GM11168 (cell line): ENCODE measurements around the gene ZNF423.
"Not testable (repeated sequence)": the region's sequence is repeated elsewhere in the genome, so short reads cannot be mapped to it uniquely, and the experiment has no call there.

Experiments used
- in situ Hi-C: fragments of 300-500 bp; cut with MboI; formaldehyde crosslinking; loops from one replicate; pipeline ENCODE4 v1.12.0; 2022; ENCODE audit warnings: low sequenced_read_pairs; ENCODE audit not compliant: unreplicated experiment

ZNF423 gene

DNA sequence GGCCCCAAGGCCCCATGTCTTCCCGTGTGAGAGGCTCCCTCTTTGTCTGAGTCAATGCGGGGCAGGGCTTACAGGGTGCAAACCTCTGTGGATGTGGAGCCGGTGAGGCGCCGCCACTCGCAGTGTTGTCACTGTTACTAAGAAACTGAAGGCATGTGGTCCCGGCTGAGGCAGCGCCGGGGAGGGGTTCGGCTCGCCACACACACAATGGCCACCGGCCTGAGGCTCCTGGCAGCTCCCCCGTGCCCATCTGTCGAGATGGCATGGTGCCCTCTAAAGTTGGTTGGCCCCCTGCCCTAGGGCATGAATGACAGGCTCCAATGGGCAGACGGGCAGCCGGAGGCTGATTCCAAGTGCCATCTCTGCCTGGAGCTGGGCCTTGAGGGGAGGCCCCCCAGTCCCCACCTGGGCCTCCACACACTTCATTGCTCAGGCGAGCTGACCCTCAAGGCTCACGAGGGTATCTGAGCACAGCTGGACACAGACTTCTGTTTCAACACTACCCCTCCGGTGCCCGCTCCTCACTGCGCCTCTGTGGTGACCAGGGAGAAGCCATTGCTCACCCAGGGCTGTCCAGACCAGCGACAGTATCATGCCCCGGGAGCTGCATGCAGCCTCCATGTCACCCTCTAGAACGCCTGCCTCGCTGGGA, 345.1 kb downstream of the ZNF423 start:
- in situ Hi-C loops: no loop called here

DNA sequence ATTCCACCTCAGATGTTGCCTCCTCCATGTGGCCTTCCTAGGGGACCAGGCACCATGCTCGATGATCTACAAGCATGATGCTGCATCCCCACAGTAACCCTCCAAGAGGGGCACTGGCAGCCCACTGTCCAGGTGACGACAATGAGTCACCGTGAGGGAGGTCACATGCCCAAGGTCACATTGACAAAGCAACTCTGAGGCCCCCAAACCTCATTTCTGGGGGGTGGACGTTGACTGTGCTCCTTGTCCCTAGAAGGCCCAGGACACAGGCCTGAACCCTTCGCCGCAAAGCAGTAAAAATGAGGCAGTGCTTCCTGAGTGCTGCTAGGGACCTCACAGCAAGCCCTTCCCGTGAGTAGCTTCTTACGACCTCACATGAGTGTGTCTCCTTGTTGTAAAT, 345.8 kb downstream of the ZNF423 start:
- in situ Hi-C loops: no loop called here

DNA sequence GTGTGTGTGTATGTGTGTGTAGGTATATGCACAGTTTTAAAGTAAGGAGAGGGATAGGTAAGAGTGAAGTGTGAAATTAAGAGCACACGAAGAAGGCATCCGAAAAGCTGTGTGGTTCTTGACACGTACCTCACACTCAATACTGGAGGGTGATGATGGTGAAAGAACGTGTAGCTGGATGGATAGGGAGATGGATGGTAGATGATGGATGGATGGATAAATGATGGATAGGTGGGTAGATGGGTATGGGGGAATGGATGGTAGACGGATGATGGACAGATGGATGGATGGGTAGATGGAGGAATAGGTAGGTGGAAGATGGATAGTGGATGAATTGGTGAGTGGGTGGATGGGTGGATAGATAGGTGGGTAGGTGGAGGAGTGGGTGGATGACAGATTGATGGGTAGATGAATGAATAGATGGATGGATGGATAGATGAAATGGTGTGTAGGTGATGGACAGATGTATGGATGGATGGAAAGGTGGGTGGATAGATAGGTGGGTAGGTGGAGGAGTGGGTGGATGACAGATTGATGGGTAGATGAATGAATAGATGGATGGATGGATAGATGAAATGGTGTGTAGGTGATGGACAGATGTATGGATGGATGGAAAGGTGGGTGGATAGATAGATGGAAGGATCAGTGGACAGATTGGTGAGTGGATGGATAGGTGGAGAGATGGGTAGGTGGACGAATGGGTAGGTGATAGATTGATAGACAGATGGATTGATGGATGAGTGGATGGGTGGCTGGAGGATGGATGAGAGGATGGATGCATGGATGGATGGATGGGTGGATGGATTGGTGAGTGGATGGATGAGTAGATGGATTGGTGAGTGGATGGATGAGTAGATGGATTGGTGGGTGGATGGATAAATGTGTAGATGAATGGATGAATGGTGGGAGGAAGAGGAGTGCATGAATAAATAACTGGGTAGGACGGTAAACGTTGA, 349.6 kb downstream of the ZNF423 start:
- in situ Hi-C loops: not testable (repeated sequence)

DNA sequence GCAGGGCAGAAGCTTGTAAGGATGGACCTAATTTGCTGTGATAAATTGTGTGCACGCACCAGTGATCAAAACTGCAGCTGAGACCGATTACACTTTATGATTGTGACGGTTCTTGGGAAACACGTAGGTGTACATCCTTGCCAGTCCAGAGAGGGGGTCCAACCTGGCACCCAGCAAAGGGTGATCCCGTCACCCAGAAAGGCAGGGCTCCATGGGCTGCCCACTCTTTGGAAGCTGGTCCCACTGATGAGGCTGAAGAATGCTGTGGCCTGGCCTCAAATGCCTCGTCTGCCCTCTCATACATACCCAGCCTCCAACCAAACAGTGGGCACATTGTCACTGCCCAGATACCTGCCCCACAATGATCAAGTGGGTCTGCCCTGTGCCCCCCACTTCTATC, 350.4 kb downstream of the ZNF423 start:
- in situ Hi-C loops: no loop called here

DNA sequence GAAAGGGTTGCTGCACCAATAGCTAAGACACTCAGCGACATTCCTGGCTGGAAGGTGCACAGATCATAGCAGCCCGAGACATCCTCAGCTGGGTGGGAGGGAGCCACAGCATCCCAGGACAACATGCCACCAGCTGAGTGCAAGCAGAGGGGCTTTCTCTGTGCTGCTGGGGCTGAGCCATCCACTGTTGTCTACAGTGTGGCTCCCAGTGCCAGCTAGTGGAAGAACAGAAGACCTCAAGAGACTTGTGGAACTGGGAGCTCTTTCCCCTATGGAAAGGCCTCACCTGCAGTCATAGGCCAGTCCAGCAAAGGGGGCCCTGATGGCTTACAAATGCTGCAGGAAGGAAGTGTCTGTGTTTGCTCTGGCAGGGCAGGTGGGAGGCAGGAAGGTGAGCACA, 351.3 kb downstream of the ZNF423 start:
- in situ Hi-C loops: no loop called here

DNA sequence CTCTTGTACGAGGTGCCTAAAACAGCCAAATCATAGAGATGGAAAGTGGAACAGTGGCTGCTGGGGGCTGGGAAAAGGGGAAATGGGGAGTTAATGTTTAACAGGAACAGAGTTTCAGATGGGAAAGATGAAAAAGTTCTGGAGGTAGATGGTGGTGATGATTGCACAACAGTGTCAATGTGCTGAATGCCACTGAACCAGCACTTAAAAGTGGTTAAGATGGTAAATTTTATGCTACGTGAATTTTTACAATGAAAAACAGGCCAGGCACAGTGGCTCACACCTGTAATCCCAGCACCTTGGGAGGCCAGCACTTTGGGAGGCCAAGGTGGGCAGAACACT, 351.9 kb downstream of the ZNF423 start:
- in situ Hi-C loops: no loop called here

DNA sequence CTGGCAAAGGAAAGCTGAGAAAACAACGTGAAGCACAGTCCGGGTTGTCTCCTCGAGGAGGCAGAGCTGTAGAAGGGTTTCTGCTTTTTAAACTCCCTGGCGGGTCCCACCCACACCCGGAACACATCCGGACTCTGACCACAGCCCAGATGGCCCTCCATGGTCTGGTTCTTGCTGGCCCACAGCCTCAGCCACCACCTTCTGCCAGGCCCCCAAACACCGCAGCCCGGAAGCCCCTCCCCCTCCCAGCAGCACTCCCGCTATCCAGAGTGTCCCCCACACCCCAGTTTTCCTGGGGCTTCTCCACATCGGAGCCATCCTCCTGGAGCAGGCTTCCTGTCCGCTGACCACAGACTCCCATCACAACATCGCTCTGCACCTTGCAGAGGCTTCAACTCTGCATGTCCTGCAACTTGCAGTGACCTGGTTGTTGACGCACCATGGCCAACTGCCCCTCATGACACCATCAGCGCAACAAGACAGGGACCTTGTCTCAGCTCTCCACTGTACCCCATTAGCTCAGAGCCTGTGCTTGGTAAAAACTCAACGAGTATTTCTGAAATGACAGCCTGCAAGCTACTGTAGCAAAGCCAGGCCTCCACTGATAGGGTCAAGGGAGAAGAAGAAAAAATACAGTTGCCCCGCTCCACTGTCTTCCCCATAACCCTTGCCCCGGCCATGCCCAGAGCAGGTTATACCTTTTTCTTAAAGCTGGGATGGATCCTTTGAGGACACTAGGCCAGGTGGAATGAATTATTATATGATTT, 352.5 kb downstream of the ZNF423 start:
- in situ Hi-C loops: no loop called here

DNA sequence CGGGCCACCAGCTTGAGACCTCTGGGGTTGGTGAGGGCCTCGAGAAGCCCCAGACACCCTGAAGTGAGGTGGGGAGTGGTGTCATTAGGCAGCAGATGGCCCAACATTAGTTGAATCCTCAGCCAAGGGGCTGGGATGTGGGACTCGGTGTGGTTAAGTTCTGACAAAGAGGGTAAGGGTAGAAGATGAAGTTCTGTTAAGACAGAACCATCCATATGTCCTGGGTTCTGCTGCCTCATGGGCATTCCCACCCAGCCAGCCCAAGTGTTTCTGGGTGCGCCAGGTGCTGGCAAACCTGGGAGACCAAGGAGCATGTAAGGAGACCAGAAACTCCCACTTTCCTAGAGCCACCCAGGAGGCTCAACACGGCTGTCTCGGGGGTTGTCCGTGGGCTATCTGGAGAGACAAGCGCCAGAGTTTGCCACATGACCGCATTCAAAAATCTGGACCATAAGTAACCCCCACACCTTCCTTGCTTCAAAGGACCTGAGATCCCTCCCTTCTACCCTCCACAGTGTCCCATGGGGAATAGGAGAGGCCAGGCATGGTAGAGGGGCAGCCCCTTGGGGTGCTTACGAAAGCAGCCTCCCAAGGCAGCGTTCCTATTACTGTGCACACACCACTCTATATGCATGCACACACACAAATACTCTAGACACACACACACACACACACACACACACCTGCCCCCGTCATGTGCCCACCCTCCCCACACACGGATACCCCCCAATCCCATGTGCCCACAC, 353.6 kb downstream of the ZNF423 start:
- in situ Hi-C loops: no loop called here

DNA sequence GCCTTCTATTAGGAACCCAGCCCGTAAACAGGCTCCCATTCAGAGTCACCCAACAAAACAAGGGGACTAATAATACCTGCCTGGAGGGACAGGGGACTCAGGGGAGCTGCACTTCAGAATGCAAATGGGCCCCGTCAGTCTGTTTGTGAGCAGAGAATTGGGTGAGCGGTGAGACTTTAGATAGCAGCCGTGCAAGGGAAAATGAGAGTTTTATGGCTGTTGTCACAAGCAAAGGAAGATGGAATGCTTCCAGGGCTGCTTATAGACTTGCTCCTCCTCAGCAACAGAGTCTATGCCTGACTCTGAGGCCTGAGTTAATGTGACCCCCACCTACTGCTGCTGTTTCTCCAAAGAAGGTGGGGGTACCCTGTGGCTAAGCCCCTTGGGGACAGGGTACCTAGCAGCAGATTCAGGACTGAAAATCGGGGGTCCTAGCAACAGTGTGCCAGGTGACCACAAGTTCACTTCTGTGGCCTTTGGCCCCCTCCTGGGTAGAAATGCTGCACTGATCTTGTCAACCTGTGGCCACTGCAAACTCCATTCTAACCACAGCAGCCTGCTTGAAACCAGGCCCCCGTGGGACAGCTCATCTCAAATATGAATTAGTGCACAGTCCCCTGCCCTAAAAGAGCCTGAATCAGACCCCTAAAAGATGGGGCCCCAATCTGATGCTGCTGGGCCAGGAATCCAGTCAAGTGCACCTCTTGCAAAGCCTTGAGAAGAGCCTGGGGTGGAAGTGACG, 355.9 kb downstream of the ZNF423 start:
- in situ Hi-C loops: no loop called here

DNA sequence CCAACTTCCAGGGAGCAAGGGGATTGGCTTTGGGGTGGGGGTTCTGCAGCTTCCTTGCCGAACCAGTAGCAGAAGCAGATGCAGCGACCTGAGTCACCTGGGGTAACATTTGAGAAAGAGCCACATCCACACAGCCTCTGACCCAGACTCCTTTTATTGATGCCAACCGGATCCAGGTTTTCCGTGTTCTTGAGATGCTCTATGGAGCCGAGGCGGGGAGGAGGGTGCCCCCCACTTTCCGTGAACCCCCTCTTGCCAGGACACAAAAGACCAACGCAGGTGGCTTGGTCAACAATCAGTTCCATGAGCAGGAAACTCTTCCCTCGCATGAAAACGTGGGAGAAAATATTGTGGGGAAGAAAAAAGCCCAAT, 356.5 kb downstream of the ZNF423 start:
- in situ Hi-C loops: no loop called here

DNA sequence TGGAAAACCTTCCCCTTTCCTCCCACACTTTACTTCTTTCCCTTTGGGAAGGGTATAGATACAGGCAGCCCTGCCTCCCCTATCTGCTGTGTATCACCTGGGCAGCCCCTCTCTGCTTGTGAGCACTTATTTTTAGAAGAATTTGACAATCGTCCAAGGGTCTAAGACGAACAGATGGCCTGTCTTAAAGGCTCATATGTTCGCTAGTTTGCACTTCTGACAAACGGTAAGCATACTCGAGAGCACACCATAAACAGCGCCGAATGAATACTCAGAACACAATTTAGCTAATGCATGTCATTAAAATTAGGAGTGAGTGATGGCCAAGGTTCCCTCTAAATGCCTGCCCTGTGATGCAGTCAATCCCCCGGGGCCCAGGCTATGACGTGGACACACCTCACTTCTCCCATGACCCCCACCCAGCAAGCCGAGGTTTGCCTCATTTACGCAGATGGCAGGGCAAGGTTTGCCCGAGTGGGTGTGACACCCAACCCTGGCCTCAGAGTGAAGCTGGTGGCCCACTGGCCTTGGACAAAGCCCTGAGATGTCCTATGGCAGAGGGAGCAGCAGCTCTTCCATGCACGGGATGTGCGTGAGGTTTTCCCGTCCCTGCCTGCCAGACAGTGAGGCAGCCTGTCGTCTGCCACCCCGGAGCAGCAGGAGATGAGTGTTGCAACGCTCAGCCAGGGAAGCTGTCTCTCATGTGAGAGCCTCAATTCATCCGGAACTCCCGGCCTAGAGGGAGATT, 357.1 kb downstream of the ZNF423 start:
- in situ Hi-C loops: no loop called here

DNA sequence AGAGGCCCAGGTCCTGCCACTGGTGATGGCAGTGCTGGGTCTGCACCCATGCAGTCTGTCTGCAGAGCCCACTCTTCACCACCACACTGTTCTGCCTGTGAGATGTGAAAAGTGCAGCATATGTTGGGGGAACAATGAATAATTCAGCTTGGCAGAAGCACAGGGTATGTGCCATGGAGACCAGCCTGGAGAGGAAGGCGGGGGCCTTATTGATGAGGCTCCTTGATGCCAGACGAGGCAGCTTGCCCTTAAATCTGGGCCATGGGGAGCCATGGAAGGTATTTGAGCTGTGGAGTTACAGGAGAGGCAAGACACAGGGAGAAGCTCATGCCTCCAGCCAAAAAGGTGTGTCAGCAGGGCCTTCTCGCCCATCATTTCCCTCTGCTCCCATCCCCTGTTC, 357.6 kb downstream of the ZNF423 start:
- in situ Hi-C loops: no loop called here

DNA sequence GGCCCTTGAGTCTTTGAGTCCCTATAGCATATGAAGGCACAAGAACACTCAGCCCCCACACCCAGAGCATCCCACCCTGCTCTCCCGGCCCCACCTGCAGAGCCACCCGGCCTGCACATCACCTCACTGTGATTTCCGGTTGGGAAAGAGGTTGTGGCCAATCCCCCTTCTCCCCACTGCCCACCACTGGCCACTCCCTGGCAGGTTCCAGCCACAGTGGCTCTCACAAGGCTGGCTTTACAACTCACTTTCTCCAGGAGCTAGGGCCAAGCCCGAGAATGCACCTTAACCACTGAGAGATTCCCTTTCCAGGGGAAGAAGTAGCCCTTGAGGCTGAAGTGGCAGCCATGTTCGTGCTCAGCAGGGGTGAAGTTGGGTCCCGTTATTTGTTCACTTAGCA, 358.4 kb downstream of the ZNF423 start:
- in situ Hi-C loops: no loop called here

DNA sequence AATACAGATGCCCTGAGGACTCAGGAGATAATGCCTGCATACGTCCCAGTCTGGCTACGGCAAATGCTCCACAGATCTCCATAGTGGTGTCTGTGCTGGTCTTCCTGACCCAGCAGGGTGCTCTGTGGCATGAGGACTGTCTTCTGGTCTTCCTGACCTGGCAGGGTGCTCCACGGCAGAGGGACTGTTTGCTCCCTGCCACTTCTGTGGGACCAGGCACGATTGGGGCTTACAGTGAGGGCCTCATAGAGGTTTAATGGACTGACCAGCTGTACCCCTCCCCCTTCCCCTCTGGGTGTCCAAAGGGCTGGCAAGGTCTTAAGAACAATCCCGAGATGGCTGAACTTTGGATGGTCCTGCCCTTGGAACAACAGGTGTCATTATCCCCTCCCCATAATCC, 359.3 kb downstream of the ZNF423 start:
- in situ Hi-C loops: no loop called here

DNA sequence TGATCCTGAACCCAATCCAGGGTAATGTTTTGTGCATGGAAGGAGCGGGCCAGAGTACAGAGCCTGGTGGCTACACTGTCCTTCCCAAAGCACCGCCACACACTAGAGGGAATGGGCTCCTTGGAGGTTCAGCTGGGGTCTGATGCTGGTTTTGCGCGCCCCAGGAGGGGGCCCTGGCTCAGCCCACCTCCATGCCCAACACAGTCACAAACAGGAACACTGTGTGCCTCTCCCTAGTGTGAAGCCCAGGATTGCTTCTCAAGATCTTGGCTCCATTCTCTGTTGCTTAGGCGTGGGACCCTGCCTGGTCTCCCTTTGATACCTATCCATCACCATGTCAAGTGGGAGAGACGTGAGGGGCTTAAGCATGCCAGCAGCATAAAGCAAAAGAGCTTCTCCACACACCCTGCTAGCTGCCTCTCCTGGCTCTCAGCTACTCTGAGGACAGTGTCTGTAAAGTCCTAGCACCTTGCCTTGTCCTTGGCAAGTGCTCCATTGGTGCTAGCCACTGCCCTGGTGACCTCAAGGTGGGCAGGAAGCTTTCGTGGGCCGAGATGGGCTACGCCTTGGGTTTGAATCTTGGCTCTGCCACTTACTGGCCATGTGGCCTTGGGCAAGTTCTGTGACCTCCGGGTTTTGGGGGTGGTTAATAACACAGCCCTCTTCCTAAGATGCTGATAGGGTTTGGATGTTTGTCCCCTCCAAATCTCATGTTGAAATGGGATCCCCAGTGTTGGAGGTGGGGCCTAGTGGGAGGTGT, 360.1 kb downstream of the ZNF423 start:
- in situ Hi-C loops: no loop called here

DNA sequence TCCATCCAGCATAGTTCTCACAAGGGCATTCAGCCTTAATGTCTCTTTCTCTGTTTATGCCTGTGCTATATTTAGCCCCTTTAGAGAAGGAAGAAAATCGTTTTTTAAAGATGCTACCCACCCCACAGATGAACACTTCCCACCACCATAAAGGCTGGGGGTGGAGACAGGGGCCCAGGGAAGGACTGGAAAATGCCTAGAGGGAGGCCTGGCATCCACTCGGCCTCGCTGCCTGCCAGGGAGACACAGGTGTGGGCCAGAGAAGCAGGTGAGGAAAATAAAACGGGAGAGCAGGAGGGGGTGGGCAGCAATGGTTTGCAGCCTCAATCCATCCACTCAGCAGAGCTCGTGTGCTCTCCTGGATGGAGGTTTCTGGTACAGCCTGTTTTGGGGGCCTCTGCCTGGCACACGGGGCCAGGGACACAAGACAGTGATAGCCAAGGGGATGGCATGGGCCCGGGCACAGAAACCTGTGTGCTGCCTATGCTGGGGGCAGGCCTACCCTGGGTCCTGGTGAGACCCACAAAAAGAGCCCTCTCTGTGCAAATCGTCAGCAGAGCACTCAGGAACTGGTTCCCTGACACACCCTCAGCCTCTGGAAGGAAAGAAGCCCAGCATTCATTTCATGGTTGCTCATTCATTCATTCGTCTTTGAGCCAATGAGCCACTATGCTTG, 360.9 kb downstream of the ZNF423 start:
- in situ Hi-C loops: no loop called here

DNA sequence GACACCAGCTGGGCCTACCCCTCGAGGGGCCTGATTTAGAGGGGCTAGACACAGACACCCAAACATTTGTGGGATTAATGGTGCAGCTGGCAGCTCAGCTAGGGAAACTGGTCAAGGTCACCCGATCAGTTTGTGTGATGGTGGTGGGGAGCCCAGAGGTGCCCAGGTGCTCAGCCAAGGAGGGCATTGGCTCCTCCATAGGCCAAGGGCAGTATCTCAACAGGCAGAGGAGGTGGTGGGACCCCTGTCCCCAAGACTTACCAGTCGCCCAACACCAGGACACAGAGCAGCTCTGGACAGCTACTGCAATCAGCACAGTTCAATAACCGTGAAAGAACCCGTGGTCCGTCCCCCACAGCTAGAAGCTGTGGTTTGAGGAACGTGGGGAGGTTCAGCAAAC, 361.4 kb downstream of the ZNF423 start:
- in situ Hi-C loops: no loop called here

DNA sequence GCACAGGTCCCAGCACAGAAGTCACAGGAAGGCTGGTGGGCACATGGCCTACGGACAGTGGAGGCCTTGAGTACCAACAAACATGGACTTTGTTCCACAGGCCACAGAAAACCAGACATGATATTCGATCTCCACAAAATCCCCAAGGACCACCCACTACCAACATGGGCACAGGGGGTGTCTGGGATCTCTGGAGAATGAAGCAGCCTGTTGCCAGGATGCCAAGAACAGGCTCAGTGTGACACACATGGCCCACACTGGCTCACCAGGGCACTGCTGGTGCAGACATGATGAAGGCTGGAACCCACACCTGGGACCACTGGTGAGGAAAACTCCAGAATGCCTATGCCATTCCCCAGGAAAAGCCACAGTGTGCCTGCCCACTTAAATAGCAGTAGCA, 362.1 kb downstream of the ZNF423 start:
- in situ Hi-C loops: no loop called here
